GM18519 (cell line): ENCODE data around the gene NIPAL3.
"Not testable (repeated sequence)": the region's sequence is repeated elsewhere in the genome, so short reads cannot be mapped to it uniquely, and the experiment has no call there.

ENCODE experiments used
- ATAC-seq: cut with Tn5 transposase; IDR thresholded peaks from one replicate; pipeline ENCODE4 v1.9.1; 2021; ENCODE audit warnings: mild to moderate bottlenecking, moderate library complexity; ENCODE audit not compliant: unreplicated experiment, low FRiP score

Gene NIPAL3

DNA sequence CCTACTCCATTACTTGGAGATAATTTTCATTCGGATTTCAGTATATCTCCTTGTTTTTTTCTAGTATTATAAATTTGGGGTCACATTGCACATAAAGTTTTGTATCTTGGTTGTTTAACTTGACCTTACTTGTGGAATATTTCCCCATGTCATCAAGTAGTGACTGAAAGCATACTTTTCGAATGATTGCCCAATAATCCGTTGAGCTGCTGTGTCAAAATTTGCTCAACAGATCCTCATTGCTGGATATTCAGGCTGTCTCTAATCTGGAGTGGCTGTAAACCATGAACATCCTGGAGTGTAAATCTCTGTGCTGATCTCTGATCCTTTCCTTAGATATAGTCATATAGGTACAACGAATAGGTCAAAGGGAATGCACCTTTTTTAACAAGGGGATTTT lies 4.9 kb downstream of the NIPAL3 start:
- no peak for ATAC-seq

DNA sequence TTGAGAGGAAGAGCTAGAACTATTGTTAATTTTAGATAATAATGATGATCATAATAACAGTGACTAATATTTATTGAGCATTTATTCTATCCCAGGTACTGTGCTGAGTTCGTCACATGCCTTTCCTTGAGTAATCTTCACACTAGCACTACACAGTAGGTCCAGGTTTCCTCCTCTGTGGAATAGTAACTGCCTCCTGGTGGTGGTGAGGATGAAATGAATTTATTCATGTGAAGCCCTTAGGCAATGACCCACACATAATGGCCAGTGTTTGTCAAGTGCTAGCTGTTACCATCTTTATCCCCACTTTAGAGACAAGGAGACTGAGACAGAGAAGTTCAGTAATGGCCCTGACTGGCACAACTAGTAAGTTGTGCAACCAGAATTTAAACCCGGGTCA lies 5.9 kb downstream of the NIPAL3 start:
- ATAC-seq, result no peak

DNA sequence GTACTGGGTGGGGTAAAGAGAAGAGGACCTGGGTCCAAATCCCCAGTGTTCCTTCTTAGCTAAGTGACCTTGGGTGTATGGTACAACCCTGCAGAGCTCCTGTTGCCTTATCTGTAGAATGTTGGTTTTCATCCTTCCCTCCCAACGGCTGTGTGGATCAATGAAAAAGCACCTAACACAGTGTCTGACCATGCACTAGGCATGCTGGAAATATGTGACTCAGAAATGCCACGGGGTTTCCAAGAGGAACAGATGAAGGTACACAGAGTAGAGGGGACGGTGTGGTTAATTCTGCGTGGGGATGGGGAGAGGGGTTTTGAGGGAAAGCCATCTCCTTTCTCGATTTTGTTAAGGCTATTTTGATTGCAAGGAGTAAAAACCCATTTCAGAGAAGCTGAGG lies 8.6 kb downstream of the NIPAL3 start:
- ATAC-seq, result no peak

DNA sequence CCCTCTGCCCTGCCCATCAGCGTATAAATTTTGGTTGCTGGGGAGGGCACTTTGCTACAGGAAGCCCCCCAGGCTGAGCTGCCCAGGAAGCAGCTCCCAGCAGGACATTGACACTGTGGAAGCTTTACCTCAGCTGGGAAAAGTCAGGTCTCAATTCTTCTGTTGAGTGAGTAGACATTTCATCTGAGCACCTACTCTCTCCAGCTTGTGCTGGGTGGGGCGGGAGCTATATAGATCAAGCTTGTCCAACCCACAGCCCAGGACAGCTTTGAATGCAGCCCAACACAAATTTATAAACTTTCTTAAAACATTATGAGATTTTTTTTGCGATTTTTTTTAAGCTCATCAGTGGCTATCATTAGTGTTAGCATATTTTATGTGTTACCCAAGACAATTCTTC lies 9.4 kb downstream of the NIPAL3 start:
- no peak for ATAC-seq

DNA sequence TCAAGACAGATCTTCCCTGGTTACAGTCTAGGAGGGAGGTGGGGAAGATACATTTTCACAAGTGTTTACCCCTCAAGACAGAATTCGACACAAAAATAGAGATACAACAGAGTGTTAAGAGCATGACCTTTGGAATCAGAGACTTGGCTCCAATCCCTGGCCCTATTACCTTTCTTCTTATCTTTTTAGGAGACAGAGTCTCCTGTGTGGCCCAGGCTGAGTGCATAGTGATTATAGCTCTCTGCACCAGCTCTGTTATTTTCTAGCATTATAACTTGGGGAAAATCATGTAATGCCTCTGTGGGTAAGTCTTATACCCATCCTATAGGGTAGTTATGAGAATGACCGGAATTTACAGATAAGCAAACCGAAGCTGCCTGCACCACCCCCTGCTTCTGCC lies 9.8 kb downstream of the NIPAL3 start:
- no peak for ATAC-seq

DNA sequence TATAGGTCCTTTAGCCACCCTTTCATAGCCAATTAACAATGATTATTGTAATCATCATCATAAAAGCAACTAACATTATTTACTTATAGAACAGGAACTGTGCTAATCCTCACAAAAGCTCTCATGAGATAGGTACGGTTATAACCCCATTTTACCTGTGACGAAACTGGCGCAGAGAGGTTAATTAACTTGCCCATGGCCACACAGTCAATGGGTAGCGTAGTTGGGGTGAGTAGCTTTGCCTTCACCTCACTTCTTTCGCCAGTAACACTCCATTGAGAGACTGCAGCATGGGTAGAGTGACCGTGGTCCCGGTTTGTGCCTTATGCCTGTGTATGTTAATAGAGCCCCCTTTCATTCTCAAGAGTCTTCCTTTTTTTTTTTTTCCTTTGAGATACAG lies 10.3 kb downstream of the NIPAL3 start:
- no peak for ATAC-seq

DNA sequence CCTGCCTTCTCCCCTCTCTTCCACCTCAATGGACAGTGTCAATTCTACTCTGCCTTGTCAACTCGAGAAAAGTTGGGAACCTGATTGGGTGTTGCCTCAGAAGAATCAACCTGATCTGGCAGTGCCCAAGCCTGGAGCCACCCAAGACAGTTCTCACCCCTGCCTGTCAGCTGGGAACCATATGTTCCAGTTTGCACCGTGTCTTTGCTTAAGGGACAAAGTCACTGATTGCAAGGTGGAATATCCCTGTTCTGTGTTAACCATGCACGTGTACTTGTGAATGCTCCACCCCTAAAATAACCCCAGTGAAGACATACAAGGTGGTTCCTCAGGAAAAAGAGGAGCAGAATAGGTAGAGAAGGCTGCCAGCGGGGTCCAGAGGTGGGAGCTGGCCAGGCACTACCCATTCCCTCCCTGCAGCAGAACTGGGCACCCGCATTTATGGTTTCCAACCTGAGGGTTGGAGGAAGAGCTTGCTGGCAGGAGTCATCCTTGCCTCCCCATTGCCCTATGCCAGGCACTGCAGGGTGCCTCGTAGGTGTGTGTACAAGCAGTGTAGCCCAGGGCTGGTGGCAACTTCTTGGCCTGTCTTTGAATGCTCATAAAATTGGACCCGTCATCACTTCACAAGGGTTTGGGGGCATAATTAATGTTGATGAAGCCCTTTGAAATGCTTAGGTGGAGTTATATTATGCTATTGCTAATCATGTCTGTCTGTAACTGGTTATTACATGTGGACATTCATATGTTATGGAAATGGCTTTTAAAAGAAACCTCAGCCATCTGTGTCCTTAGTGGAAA lies 11.3 kb downstream of the NIPAL3 start:
- ATAC-seq, result no peak

DNA sequence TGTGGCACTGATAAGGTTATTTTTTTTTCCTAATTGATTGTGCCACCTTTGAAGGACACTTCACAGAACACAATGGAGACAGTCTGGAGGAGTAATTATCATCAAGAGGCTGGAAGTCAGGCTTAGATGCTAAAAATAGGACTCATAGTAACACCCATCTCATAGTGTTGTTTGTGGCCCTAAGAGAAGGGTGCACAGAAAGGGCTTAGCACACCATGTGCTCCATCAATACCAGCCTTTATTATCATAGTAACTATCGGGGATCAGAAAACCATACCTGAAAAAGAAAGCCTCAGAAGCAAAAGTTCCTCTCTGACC lies 11.9 kb downstream of the NIPAL3 start:
- ATAC-seq, result no peak

DNA sequence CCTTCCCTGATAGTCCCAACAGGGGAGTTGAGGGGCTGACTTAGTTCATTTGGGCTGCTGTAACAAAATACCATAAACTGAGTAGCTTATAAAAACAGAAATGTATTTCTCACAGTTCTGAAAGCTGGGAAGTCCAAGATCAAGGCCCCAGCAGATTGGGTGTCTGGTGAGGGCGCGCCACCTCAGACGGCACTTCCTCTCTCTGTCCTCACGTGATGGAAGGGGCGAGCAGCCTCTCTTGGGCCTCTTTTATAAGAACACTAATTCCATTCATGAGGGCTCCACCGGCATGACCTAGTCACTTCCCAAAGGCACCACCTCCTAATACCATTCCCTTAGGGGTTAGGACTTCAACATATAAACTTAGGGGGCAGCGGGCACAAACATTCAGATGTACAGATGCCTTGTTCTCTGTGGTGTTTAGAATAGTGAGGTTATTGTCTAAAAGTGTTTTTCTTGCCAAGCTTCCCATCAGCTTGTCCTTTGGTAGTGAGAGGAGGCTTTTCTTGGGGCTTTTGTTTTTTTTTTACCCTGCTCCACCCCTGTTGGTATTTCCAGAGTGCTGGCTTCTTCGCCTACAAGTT lies 20.3 kb downstream of the NIPAL3 start:
- no peak for ATAC-seq

GRCh38 chr1:24437631-24438396 lies 22.2 kb downstream of the NIPAL3 start:
- ATAC-seq, result no peak

GRCh38 chr1:24438423-24438901 lies 22.9 kb downstream of the NIPAL3 start:
- ATAC-seq, result no peak

DNA sequence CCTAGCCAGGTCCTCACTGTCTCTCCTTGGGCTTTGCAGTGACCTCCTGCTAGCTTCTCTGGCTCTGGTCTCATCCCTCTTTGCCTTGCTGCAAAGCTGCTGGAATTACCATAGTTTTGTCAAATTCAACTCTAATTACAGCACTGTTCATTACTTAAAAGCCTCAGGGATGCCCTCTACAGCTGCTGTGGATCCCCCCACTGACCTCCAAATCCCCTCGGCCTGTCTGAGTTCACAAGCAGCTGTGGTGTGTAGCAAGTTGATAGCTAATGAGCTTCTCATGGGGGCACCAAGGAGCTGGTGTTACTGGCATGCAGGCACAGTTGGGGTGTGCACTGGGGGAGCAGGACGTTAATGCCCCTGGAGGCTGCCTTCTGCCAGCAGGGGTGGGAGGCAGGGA lies 24.8 kb downstream of the NIPAL3 start:
- no peak for ATAC-seq

- no peak for ATAC-seq
Measured at GRCh38 chr1:24441480-24441879, 25.9 kb downstream of the NIPAL3 start.

GRCh38 chr1:24441996-24442668 lies 26.5 kb downstream of the NIPAL3 start:
- no peak for ATAC-seq

DNA sequence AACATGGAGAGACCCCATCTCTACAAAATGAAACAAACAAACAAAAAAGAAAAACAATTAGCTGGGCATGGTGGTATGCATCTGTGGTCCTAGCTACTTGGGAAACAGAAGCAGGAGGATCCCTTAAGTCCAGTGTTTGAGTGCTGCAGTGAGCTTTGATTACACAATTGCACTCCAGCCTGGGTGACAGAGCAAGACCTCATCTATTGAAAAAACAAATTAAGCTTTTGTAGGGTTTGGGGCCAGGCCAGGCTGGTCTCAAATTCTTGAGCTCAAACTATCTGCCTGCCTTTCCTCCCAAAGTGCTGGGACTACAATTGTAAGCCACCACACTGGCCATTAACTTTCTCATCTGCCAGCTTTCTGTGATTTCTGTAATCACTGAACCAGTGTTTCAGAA lies 27.2 kb downstream of the NIPAL3 start:
- ATAC-seq, result no peak

DNA sequence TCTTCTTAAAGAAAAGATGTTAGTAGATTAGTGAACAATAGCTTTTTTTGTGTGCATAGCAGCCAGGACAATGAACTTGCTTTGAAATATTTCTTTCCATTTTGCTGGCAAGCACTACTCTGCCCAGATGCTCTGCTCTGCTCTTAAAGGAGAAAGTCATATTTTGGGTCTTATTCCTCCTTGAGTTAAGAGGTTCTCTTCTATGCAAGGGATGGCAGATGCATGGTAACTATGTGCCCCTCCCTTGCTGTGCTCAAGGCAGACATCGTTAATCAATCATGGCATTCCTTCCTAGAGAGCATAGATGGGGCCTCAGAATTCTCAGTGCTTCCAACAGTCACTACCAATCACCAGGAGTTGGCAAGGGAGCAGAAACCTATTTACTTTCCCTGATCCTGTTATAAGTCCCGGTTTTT lies 27.6 kb downstream of the NIPAL3 start:
- ATAC-seq, result no peak

DNA sequence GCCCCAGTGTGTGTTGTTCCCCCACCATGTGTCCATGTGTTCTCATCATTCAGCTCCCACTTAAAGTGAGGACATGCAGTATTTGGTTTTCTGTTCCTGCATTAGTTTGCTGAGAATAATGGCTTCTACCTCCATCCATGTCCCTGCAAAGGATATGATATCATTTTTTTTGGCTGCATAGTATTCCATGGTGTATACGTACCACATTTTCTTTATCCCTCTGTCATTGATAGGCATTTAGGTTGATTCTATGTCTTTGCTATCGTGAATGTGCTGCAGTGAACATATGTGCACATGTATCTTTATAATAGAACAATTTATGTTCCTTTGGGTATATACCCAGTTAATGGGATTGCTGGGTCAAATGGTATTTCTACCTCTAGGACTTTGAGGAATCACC lies 30.8 kb downstream of the NIPAL3 start:
- not testable (repeated sequence) for ATAC-seq

DNA sequence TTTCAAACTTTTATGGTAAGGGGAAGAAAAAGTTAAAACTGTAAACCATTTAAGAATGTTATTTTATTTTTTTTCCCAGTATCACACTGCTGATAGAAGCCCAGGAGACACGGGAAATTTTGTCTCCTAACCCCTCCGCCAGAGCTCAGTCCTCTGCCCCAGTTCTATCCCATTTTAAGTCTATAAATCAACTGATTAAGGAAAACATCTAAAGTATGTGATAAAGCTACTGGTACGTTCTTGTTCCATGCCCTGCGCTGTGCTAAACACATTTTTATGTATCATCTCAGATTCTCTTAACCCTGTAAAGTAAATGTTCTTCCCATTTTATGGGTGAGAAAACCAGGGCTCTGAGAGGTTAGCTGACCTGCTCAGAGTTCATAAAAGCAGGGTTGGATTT lies 34.7 kb downstream of the NIPAL3 start:
- ATAC-seq, result no peak

- no peak for ATAC-seq
Measured at GRCh38 chr1:24450857-24451397, 35.3 kb downstream of the NIPAL3 start.

DNA sequence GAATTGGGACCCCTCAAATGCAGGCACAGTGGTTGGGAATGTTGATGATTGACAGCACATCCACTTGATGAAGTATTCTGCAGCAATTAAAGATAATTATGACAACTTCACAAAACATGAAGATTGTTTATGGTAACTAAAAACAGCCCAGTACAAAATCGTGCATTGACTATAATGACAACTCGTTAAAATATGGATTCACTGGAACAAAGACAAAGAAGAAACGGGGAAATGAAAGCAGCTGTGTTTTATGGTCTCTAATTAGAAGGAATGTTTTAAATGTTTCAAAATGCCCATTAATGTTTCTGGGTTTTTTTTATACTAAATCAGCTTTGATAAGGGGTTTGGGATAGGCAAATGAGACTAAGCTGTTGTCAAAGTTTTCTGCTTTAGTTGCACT lies 36.1 kb downstream of the NIPAL3 start:
- no peak for ATAC-seq
